SK-N-SH treated with all-trans-retinoic acid at 6 μM for 48 hours (cell line): ENCODE data around the gene PCDH9.

Experiments used
- ATAC-seq: fragments of 200-7000 bp; cut with Tn5 transposase; 3 replicates; pipeline ENCODE4 v1.9.1; 2020; ENCODE audit warnings: mild to moderate bottlenecking, moderate library complexity
- ARNTL ChIP-seq: fragments of 450-650 bp; formaldehyde crosslinking; IDR thresholded peaks from 2 replicates; pipeline ENCODE4 v1.5.0; 2020; ENCODE audit warnings: low read depth, mild to moderate bottlenecking, moderate library complexity, borderline replicate concordance
- BACH2 ChIP-seq: fragments of 250-450 bp; sonication (Bioruptor Pico); IDR thresholded peaks from 2 replicates; pipeline ENCODE4 v1.9.0; 2021; ENCODE audit warnings: mild to moderate bottlenecking, borderline replicate concordance
- CREB5 ChIP-seq: fragments of 250-450 bp; sonication (Bioruptor Pico); IDR thresholded peaks from 2 replicates; pipeline ENCODE4 v1.5.1; 2020; ENCODE audit warnings: low read depth, mild to moderate bottlenecking, moderate library complexity
- CSDC2 ChIP-seq: fragments of 250-450 bp; sonication (Bioruptor Pico); IDR thresholded peaks from 2 replicates; pipeline ENCODE4 v1.5.0; 2020; ENCODE audit warnings: mild to moderate bottlenecking, moderate library complexity
- CSRNP3 ChIP-seq: fragments of 250-450 bp; sonication (Bioruptor Pico); IDR thresholded peaks from 2 replicates; pipeline ENCODE4 v1.5.1; 2021; ENCODE audit warnings: mild to moderate bottlenecking, moderate library complexity
- ESRRG ChIP-seq: fragments of 250-450 bp; sonication (Bioruptor Pico); IDR thresholded peaks from 2 replicates; pipeline ENCODE4 v1.6.1; 2021; ENCODE audit warnings: mild to moderate bottlenecking
- GLIS3 ChIP-seq: fragments of 250-450 bp; sonication (Bioruptor Pico); IDR thresholded peaks from 2 replicates; pipeline ENCODE4 v1.5.0; 2020; ENCODE audit warnings: mild to moderate bottlenecking, moderate library complexity
- ISL1 ChIP-seq: fragments of 250-450 bp; sonication (Bioruptor Pico); IDR thresholded peaks from 2 replicates; pipeline ENCODE4 v2.1.2; 2022; ENCODE audit warnings: mild to moderate bottlenecking, moderate library complexity
- PATZ1 ChIP-seq: fragments of 250-450 bp; sonication (Bioruptor Pico); IDR thresholded peaks from 2 replicates; pipeline ENCODE4 v1.8.0; 2020; ENCODE audit warnings: mild to moderate bottlenecking, moderate library complexity, borderline replicate concordance
- POU6F1 ChIP-seq: fragments of 250-450 bp; sonication (Bioruptor Pico); IDR thresholded peaks from 2 replicates; pipeline ENCODE4 v1.8.0; 2021; ENCODE audit warnings: low read depth, mild to moderate bottlenecking, moderate library complexity, borderline replicate concordance
- PPARA ChIP-seq: fragments of 250-450 bp; sonication (Bioruptor Pico); IDR thresholded peaks from 2 replicates; pipeline ENCODE4 v1.5.0; 2020; ENCODE audit warnings: mild to moderate bottlenecking, borderline replicate concordance
- RARB ChIP-seq: fragments of 250-450 bp; sonication (Bioruptor Pico); IDR thresholded peaks from 2 replicates; pipeline ENCODE4 v1.8.0; 2021; ENCODE audit warnings: mild to moderate bottlenecking, moderate library complexity
- SNAI2 ChIP-seq: fragments of 250-450 bp; sonication (Bioruptor Pico); IDR thresholded peaks from 2 replicates; pipeline ENCODE4 v1.5.0; 2020; ENCODE audit warnings: mild to moderate bottlenecking, moderate library complexity
- TCF4 ChIP-seq: fragments of 250-450 bp; sonication (Bioruptor Pico); IDR thresholded peaks from 2 replicates; pipeline ENCODE4 v1.8.0; 2021; ENCODE audit warnings: mild to moderate bottlenecking, moderate library complexity, borderline replicate concordance
- TSHZ2 ChIP-seq: fragments of 250-450 bp; sonication (Bioruptor Pico); IDR thresholded peaks from 2 replicates; pipeline ENCODE4 v1.5.0; 2020; ENCODE audit warnings: mild to moderate bottlenecking, moderate library complexity
- ZFP3 ChIP-seq: fragments of 250-450 bp; sonication (Bioruptor Pico); IDR thresholded peaks from 2 replicates; pipeline ENCODE4 v1.5.0; 2020; ENCODE audit warnings: mild to moderate bottlenecking, moderate library complexity
- ZFP30 ChIP-seq: fragments of 450-650 bp; formaldehyde crosslinking; IDR thresholded peaks from 2 replicates; pipeline ENCODE4 v1.5.0; 2022; ENCODE audit warnings: mild to moderate bottlenecking, moderate library complexity
- ZNF565 ChIP-seq: fragments of 450-650 bp; formaldehyde crosslinking; conservative IDR thresholded peaks from 2 replicates; pipeline ENCODE4 v1.5.0; 2020; ENCODE audit warnings: low read depth, mild to moderate bottlenecking, moderate library complexity
- ZNF8 ChIP-seq: fragments of 450-650 bp; formaldehyde crosslinking; IDR thresholded peaks from 2 replicates; pipeline ENCODE4 v1.5.0; 2020; ENCODE audit warnings: mild to moderate bottlenecking, moderate library complexity

PCDH9 gene

GRCh38 chr13:66581675-66582074 lies 648.5 kb downstream of the PCDH9 start:
- ATAC-seq: no peak
- no peak for TF ChIP-seq POU6F1
- no peak for TF ChIP-seq ZFP30
- TF ChIP-seq ARNTL (CRISPR knock-in tag): no peak
- no peak for TF ChIP-seq TCF4 (CRISPR knock-in tag)
- TF ChIP-seq ZNF565 (CRISPR knock-in tag): no peak
- TF ChIP-seq ESRRG: no peak
- TF ChIP-seq ZNF8 (CRISPR knock-in tag): no peak
- no peak for TF ChIP-seq CSRNP3 (CRISPR knock-in tag)
- no peak for TF ChIP-seq ISL1 (CRISPR knock-in tag)
- no peak for TF ChIP-seq TSHZ2 (CRISPR knock-in tag)
- TF ChIP-seq GLIS3 (CRISPR knock-in tag): no peak
- no peak for TF ChIP-seq BACH2
- TF ChIP-seq CSDC2 (CRISPR knock-in tag): no peak
- TF ChIP-seq RARB (CRISPR knock-in tag): no peak
- TF ChIP-seq CREB5 (CRISPR knock-in tag): no peak
- TF ChIP-seq SNAI2 (CRISPR knock-in tag): no peak

GRCh38 chr13:66578305-66578704 lies 651.8 kb downstream of the PCDH9 start:
- ATAC-seq: no peak
- no peak for TF ChIP-seq PPARA (CRISPR knock-in tag)
- TF ChIP-seq CSRNP3 (CRISPR knock-in tag): no peak

- ATAC-seq: no peak
- TF ChIP-seq ZNF8 (CRISPR knock-in tag) (no peak), CREB5 (CRISPR knock-in tag) (no peak), PATZ1 (no peak), TSHZ2 (CRISPR knock-in tag) (no peak), ZNF565 (CRISPR knock-in tag) (no peak), ZFP3 (CRISPR knock-in tag) (no peak)
- TF ChIP-seq, all 23 proteins: peak for 0
Measured at GRCh38 chr13:66577358-66577757, 652.8 kb downstream of the PCDH9 start.
